A549 (cell line): Measurements from ENCODE around the gene HNF1A.

Experiments
- CEBPB ChIP-seq, 2 experiments: fragments of >200 bp in 1 of 2; sonication (Bioruptor Twin) in 1 of 2; formaldehyde crosslinking in 1 of 2; IDR thresholded peaks; 2 replicates each; pipeline ENCODE4 v1.6.1; 2012 to 2016
- ELK1 ChIP-seq: fragments of 150-350 bp; IDR thresholded peaks from 2 replicates; pipeline ENCODE4 v1.6.1; 2014; ENCODE audit warnings: low read depth, mild to moderate bottlenecking, low read length
- EP300 ChIP-seq, 2 experiments: fragments of >200 bp; sonication (Bioruptor Twin); formaldehyde crosslinking; IDR thresholded peaks; 2 replicates in 1 of 2; 3 replicates in 1 of 2; pipeline ENCODE4 v1.6.1; 2016 to 2017
- POLR2A ChIP-seq: IDR thresholded peaks from 2 replicates; pipeline ENCODE4 v1.6.1; 2012; ENCODE audit warnings: mild to moderate bottlenecking, low read length

- TF ChIP-seq EP300 (IDR thresholded peaks at IDR 0.05): no peak
- TF ChIP-seq POLR2A: no peak
- TF ChIP-seq CEBPB (IDR thresholded peaks at IDR 0.05): no peak
- TF ChIP-seq ELK1: no peak
These were observed 630 bp upstream of the HNF1A start for GRCh38 chr12:120977531-120978295.
